Mesothelial cell of epicardium (in vitro differentiated cells): ENCODE measurements around the gene TPRN. TPM values are rescaled to one million over a fixed set of nuclear protein-coding genes. Genes with fewer than 3 reads are reported as not detected.

Source experiments
- DNase-seq, 2 experiments: peaks; one replicate each; pipeline ENCODE4 v3.0.0; 2021; ENCODE audit warnings: low spot score in 2 of 2; ENCODE audit not compliant: unreplicated experiment in 2 of 2
- H3K27ac Mint-ChIP-seq: 2 replicates; pipeline ENCODE4 v1.8.0; 2021; ENCODE audit warnings: mixed read lengths
- H3K27me3 Mint-ChIP-seq: 2 replicates; pipeline ENCODE4 v1.8.0; 2021; ENCODE audit warnings: low read depth, mixed read lengths
- H3K36me3 Mint-ChIP-seq: 2 replicates; pipeline ENCODE4 v1.8.0; 2021; ENCODE audit warnings: mixed read lengths
- H3K4me1 Mint-ChIP-seq: 2 replicates; pipeline ENCODE4 v1.8.0; 2021; ENCODE audit warnings: mixed read lengths
- H3K4me3 Mint-ChIP-seq: 2 replicates; pipeline ENCODE4 v1.8.0; 2021; ENCODE audit warnings: mild to moderate bottlenecking, moderate library complexity, mixed read lengths
- H3K9me3 Mint-ChIP-seq: 2 replicates; pipeline ENCODE4 v1.8.0; 2021; ENCODE audit warnings: mixed read lengths
- total RNA-seq: library from RNA; stranded (reverse); gene quantifications from 3 replicates; pipeline ENCODE4 v1.2.1, GENCODE V29; 2021
- TF ChIP-seq, protein P1 (sequence below): fragments of 200-600 bp; sonication (generic); IDR thresholded peaks from one replicate; pipeline ENCODE4 v1.5.0; 2021; ENCODE audit warnings: antibody characterized with exemption; ENCODE audit not compliant: unreplicated experiment

TPRN gene
- total RNA-seq, 1 donor from 2014 or later = 16.7 TPM

- TF ChIP-seq, protein P1, sequence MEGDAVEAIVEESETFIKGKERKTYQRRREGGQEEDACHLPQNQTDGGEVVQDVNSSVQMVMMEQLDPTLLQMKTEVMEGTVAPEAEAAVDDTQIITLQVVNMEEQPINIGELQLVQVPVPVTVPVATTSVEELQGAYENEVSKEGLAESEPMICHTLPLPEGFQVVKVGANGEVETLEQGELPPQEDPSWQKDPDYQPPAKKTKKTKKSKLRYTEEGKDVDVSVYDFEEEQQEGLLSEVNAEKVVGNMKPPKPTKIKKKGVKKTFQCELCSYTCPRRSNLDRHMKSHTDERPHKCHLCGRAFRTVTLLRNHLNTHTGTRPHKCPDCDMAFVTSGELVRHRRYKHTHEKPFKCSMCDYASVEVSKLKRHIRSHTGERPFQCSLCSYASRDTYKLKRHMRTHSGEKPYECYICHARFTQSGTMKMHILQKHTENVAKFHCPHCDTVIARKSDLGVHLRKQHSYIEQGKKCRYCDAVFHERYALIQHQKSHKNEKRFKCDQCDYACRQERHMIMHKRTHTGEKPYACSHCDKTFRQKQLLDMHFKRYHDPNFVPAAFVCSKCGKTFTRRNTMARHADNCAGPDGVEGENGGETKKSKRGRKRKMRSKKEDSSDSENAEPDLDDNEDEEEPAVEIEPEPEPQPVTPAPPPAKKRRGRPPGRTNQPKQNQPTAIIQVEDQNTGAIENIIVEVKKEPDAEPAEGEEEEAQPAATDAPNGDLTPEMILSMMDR = no peak
- H3K4me3 Mint-ChIP-seq = no peak overlapping the region
- no peaks in the 10 kb centered on the region for H3K36me3 Mint-ChIP-seq
- no peak overlapping the region for H3K27ac Mint-ChIP-seq
- peaks cover 5% of the 10 kb centered on the region for H3K4me1 Mint-ChIP-seq
- no peak for DNase-seq
- H3K9me3 Mint-ChIP-seq = no peaks in the 10 kb centered on the region
- H3K27me3 Mint-ChIP-seq = no peaks in the 10 kb centered on the region
Observed at GRCh38 chr9:137233143-137233980, 32.8 kb upstream of the TPRN start.

DNA sequence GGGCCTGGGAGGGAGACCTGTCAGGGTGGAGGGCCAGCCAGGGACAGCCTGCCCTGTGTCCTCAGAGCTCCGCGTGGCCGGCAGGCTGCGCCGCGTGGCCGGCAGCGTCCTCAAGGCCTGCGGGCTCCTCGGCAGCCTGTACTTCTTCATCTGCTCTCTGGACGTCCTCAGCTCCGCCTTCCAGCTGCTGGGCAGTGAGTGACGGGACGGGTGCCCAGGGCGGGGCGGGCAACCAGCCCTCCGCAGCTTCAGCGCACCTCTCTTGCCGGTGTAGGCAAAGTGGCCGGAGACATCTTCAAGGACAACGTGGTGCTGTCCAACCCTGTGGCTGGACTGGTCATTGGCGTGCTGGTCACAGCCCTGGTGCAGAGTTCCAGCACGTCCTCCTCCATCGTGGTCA is 32.0 kb upstream of the TPRN start:
- Mint-ChIP-seq H3K4me1 (peaks cover 5% of the 10 kb centered on the region), H3K27ac (no peak overlapping the region), H3K9me3 (no peaks in the 10 kb centered on the region), H3K27me3 (peaks cover 2% of the 10 kb centered on the region), H3K36me3 (no peaks in the 10 kb centered on the region), H3K4me3 (no peak overlapping the region)
- TF ChIP-seq, protein P1 = no peak
- DNase-seq = no peak

GRCh38 chr9:137232101-137232500 is 31.6 kb upstream of the TPRN start:
- H3K9me3 Mint-ChIP-seq = no peaks in the 10 kb centered on the region
- TF ChIP-seq, protein P1 = no peak

GRCh38 chr9:137231372-137232039 is 31.0 kb upstream of the TPRN start:
- Mint-ChIP-seq H3K27me3 (peaks cover 3% of the 10 kb centered on the region), H3K9me3 (no peaks in the 10 kb centered on the region), H3K4me3 (no peak overlapping the region), H3K27ac (no peak overlapping the region), H3K4me1 (peaks cover 7% of the 10 kb centered on the region), H3K36me3 (no peaks in the 10 kb centered on the region)
- DNase-seq = no peak
- TF ChIP-seq, protein P1 = no peak

More at GRCh38 chr9:137232101-137232500, 31.6 kb upstream of the TPRN start:
- Mint-ChIP-seq H3K27ac (no peak overlapping the region), H3K27me3 (peaks cover 3% of the 10 kb centered on the region), H3K4me3 (no peak overlapping the region), H3K4me1 (peaks cover 7% of the 10 kb centered on the region), H3K36me3 (no peaks in the 10 kb centered on the region)
- DNase-seq = no peak

- H3K27ac Mint-ChIP-seq = no peak within 1 kb of the TSS
- peaks cover 3% of the 10 kb centered on the region for H3K27me3 Mint-ChIP-seq
- no peaks in the 10 kb centered on the region for H3K9me3 Mint-ChIP-seq
- no peaks in the 10 kb centered on the region for H3K36me3 Mint-ChIP-seq
- no peak for DNase-seq
- TF ChIP-seq, protein P1 = no peak
- peaks cover 9% of the 10 kb centered on the region for H3K4me1 Mint-ChIP-seq
- no peak within 1 kb of the TSS for H3K4me3 Mint-ChIP-seq
Observed at GRCh38 chr9:137230705-137231371, 30.3 kb upstream of the TPRN start, which contains the start of gene SLC34A3. SLC34A3 (plus strand) TSS chr9:137230901; CDS start chr9:137231703, 802 bp downstream.
